ENCODE results near the gene CHRNA3. TPM values are rescaled to one million over a fixed set of nuclear protein-coding genes. Genes with fewer than 3 reads are reported as not detected.

Gene CHRNA3
- total RNA-seq, 4 donors from 2014 or later: 0.09 to 1.3 TPM; not detected in 2

- ATAC-seq (ENCODE audit: low FRiP score) (no peak), DNase-seq (ENCODE audit: low spot score) (no peak)
- TF ChIP-seq CTCF (IDR thresholded peaks at IDR 0.05): no peak
Observed at GRCh38 chr15:78645009-78645408, 24.2 kb upstream of the CHRNA3 start.

- no peak for TF ChIP-seq CTCF (IDR thresholded peaks at IDR 0.05)
- no peak for DNase-seq (ENCODE audit: low spot score)
- ATAC-seq (ENCODE audit: low FRiP score): no peak
Observed at GRCh38 chr15:78642331-78642730, 21.5 kb upstream of the CHRNA3 start.

- no peak for TF ChIP-seq CTCF (IDR thresholded peaks at IDR 0.05)
- DNase-seq (ENCODE audit: low spot score): no peak
- ATAC-seq (ENCODE audit: low FRiP score): no peak
Observed at GRCh38 chr15:78641749-78642275, 21.0 kb upstream of the CHRNA3 start.

GRCh38 chr15:78641102-78641748 lies 20.4 kb upstream of the CHRNA3 start, which contains the start of gene CHRNB4:
Gene CHRNB4 (minus strand): TSS chr15:78641210. CDS start chr15:78641133, 77 bp downstream.
- DNase-seq (ENCODE audit: low spot score): no peak
- TF ChIP-seq CTCF (IDR thresholded peaks at IDR 0.05): no peak
- peak; percentile 71 for ATAC-seq (ENCODE audit: low FRiP score)

GRCh38 chr15:78640527-78641101 lies 19.8 kb upstream of the CHRNA3 start:
- TF ChIP-seq CTCF (IDR thresholded peaks at IDR 0.05): no peak
- DNase-seq (ENCODE audit: low spot score) (no peak), ATAC-seq (ENCODE audit: low FRiP score) (peak; percentile 26)

GRCh38 chr15:78638658-78639314 lies 18.0 kb upstream of the CHRNA3 start:
- DNase-seq (ENCODE audit: low spot score) (peak; percentile 72), ATAC-seq (ENCODE audit: low FRiP score) (no peak)
- peak in 1 of 3 donors; percentile 24 for TF ChIP-seq CTCF (IDR thresholded peaks at IDR 0.05)

Data from omental fat pad (tissue), 4 donors.